Measurements from ENCODE around the gene STON1.
"Not testable (repeated sequence)": the region's sequence is repeated elsewhere in the genome, so short reads cannot be mapped to it uniquely, and the experiment has no call there.

Gene STON1

DNA sequence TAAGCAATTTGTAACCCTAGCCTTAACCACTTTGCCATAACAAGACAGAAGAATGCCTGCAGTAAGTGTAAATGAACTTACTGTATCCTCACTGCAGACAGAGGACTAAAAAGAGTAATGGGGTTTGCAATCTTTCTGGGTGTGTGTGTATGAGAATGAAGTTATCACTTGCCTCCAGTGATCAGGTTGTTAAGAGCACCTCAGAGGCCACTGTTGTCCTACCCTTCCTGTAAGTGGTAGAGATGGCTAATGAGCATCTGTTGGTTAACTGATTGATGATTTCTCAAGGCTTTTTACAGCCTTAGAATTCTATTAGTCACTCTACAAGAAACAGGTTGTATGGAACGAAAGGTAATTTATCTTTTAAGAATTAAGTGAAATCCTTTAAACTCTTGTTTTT, 60.1 kb downstream of the STON1 start:
- no peak overlapping the region for H3K4me3 ChIP-seq (ENCODE audit: low read length)
- H4K20me1 ChIP-seq (ENCODE audit: insufficient read depth, low read length), result no peaks in the 10 kb centered on the region
- DNase-seq, result no peak
- H3K79me2 ChIP-seq (ENCODE audit: low read length), result no peaks in the 10 kb centered on the region
- no peaks in the 10 kb centered on the region for H3K9me3 ChIP-seq (replicated peaks; ENCODE audit: insufficient read depth, low read length)
- H2AFZ ChIP-seq (ENCODE audit: low read length), result no peak overlapping the region
- TF ChIP-seq, protein P1, sequence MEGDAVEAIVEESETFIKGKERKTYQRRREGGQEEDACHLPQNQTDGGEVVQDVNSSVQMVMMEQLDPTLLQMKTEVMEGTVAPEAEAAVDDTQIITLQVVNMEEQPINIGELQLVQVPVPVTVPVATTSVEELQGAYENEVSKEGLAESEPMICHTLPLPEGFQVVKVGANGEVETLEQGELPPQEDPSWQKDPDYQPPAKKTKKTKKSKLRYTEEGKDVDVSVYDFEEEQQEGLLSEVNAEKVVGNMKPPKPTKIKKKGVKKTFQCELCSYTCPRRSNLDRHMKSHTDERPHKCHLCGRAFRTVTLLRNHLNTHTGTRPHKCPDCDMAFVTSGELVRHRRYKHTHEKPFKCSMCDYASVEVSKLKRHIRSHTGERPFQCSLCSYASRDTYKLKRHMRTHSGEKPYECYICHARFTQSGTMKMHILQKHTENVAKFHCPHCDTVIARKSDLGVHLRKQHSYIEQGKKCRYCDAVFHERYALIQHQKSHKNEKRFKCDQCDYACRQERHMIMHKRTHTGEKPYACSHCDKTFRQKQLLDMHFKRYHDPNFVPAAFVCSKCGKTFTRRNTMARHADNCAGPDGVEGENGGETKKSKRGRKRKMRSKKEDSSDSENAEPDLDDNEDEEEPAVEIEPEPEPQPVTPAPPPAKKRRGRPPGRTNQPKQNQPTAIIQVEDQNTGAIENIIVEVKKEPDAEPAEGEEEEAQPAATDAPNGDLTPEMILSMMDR (IDR thresholded peaks at IDR 0.05; ENCODE audit: low read length), result no peak
- TF ChIP-seq EZH2 (optimal IDR thresholded peaks at IDR 0.05; ENCODE audit: low read depth, low read length), result no peak
- TF ChIP-seq EZH2phosphoT487 (IDR thresholded peaks at IDR 0.05; ENCODE audit: low read length), result no peak
- no peak overlapping the region for H3K9ac ChIP-seq (ENCODE audit: low read length)
- H3K27me3 ChIP-seq (replicated peaks; ENCODE audit: insufficient read depth, low read length), result no peaks in the 10 kb centered on the region
- no peaks in the 10 kb centered on the region for H3K36me3 ChIP-seq (replicated peaks; ENCODE audit: insufficient read depth, low read length)
- H3F3A ChIP-seq (ENCODE audit: insufficient read depth, low read length), result no peaks in the 10 kb centered on the region
- no peak overlapping the region for H3K27ac ChIP-seq (ENCODE audit: low read length)
- H3K9me2 ChIP-seq (replicated peaks; ENCODE audit: insufficient read depth, low read length), result no peaks in the 10 kb centered on the region
- H3K4me1 ChIP-seq (ENCODE audit: low read length), result no peaks in the 10 kb centered on the region
- no peak overlapping the region for H3K4me2 ChIP-seq (ENCODE audit: low read depth, low read length)

DNA sequence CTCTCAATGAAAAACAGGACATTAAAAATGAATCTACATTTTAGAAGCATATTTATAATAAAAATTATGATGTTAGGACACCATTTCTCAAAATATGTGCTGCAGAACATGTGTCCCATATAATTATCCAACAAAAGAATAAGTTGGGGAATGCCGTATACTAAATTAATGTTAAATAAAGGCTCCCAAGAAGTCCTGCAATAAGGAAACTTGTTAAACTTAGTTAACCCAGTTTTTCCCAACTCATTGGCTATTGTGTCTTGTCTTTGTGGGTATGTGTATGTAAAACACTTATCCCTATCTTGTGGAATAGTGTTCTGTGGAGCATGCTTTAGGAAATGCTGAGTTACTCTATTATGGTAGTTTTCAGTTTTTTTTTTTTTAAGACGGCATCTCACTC, 62.1 kb downstream of the STON1 start:
- Histone ChIP-seq H2AFZ (ENCODE audit: low read length) (no peak overlapping the region), H3K36me3 (replicated peaks; ENCODE audit: insufficient read depth, low read length) (no peaks in the 10 kb centered on the region), H3K27me3 (replicated peaks; ENCODE audit: insufficient read depth, low read length) (no peaks in the 10 kb centered on the region), H3K9me3 (replicated peaks; ENCODE audit: insufficient read depth, low read length) (no peaks in the 10 kb centered on the region), H3K4me2 (ENCODE audit: low read depth, low read length) (no peak overlapping the region), H3K27ac (ENCODE audit: low read length) (no peak overlapping the region), H3F3A (ENCODE audit: insufficient read depth, low read length) (no peaks in the 10 kb centered on the region), H3K9me2 (replicated peaks; ENCODE audit: insufficient read depth, low read length) (no peaks in the 10 kb centered on the region), H3K9ac (ENCODE audit: low read length) (no peak overlapping the region), H3K79me2 (ENCODE audit: low read length) (no peaks in the 10 kb centered on the region), H3K4me3 (ENCODE audit: low read length) (no peak overlapping the region), H4K20me1 (ENCODE audit: insufficient read depth, low read length) (no peaks in the 10 kb centered on the region), H3K4me1 (ENCODE audit: low read length) (no peaks in the 10 kb centered on the region)
- no peak for TF ChIP-seq EZH2phosphoT487 (IDR thresholded peaks at IDR 0.05; ENCODE audit: low read length)
- TF ChIP-seq EZH2 (optimal IDR thresholded peaks at IDR 0.05; ENCODE audit: low read depth, low read length), result no peak
- TF ChIP-seq, protein P1 (IDR thresholded peaks at IDR 0.05; ENCODE audit: low read length), result no peak
- DNase-seq, result no peak

DNA sequence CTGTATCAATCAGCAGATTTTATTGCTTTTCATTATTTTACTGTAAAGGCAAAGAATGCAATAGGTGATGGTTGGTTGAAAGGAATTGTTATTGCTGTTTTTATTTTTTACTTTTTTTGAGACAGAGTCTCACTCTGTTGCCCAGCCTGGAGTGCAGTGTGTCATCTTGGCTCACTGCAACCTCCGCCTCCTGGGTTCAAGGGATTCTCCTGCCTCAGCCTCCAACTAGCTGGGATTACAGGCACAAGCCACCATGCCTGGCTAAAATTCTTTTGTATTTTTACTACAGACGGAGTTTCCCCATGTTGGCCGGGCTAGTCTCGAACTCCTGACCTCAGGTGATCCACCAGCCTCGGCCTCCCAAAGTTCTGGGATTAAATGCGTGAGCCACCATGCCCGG, 66.8 kb downstream of the STON1 start:
- not testable (repeated sequence) for H3K9me3 ChIP-seq (replicated peaks; ENCODE audit: insufficient read depth, low read length); H3K4me3 ChIP-seq (ENCODE audit: low read length); H3K4me1 ChIP-seq (ENCODE audit: low read length); H3K9me2 ChIP-seq (replicated peaks; ENCODE audit: insufficient read depth, low read length); H3K36me3 ChIP-seq (replicated peaks; ENCODE audit: insufficient read depth, low read length); H3K4me2 ChIP-seq (ENCODE audit: low read depth, low read length); H2AFZ ChIP-seq (ENCODE audit: low read length); DNase-seq; H3K9ac ChIP-seq (ENCODE audit: low read length); H4K20me1 ChIP-seq (ENCODE audit: insufficient read depth, low read length); H3F3A ChIP-seq (ENCODE audit: insufficient read depth, low read length); H3K27ac ChIP-seq (ENCODE audit: low read length); H3K27me3 ChIP-seq (replicated peaks; ENCODE audit: insufficient read depth, low read length); H3K79me2 ChIP-seq (ENCODE audit: low read length)

DNA sequence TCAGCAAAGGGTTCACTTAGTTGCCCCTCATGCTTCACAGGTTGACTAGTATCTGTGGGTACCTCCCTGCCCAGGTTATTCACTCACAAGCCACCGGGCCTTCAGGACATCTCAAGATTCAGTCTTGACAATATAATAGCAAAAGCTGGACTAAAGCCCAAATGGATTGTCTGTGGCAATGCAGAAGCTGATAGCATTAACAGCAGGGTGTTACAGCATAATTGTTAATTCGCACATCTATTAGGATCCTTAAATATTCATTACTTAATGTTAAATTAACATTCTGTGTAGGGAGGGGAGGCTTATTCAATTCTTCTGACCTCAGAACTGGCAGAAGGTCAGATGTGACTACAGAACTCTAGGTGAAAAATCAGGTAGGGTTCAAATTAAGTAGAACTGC, 67.5 kb downstream of the STON1 start:
- H3K9me2 ChIP-seq (replicated peaks; ENCODE audit: insufficient read depth, low read length), result no peaks in the 10 kb centered on the region
- H3K9ac ChIP-seq (ENCODE audit: low read length), result no peak overlapping the region
- no peaks in the 10 kb centered on the region for H3F3A ChIP-seq (ENCODE audit: insufficient read depth, low read length)
- no peaks in the 10 kb centered on the region for H3K4me1 ChIP-seq (ENCODE audit: low read length)
- H3K79me2 ChIP-seq (ENCODE audit: low read length), result no peaks in the 10 kb centered on the region
- H3K27me3 ChIP-seq (replicated peaks; ENCODE audit: insufficient read depth, low read length), result no peaks in the 10 kb centered on the region
- H2AFZ ChIP-seq (ENCODE audit: low read length), result no peak overlapping the region
- no peaks in the 10 kb centered on the region for H3K36me3 ChIP-seq (replicated peaks; ENCODE audit: insufficient read depth, low read length)
- no peaks in the 10 kb centered on the region for H4K20me1 ChIP-seq (ENCODE audit: insufficient read depth, low read length)
- no peaks in the 10 kb centered on the region for H3K9me3 ChIP-seq (replicated peaks; ENCODE audit: insufficient read depth, low read length)
- TF ChIP-seq, protein P1 (IDR thresholded peaks at IDR 0.05; ENCODE audit: low read length), result no peak
- TF ChIP-seq EZH2phosphoT487 (IDR thresholded peaks at IDR 0.05; ENCODE audit: low read length) (no peak), EZH2 (optimal IDR thresholded peaks at IDR 0.05; ENCODE audit: low read depth, low read length) (no peak)
- H3K27ac ChIP-seq (ENCODE audit: low read length), result no peak overlapping the region
- no peak overlapping the region for H3K4me2 ChIP-seq (ENCODE audit: low read depth, low read length)
- DNase-seq, result no peak
- no peak overlapping the region for H3K4me3 ChIP-seq (ENCODE audit: low read length)

Data from MM.1S (cell line).